HT-29 (cell line): ENCODE measurements around the gene GRIN2A. TPM values are rescaled to one million over a fixed set of nuclear protein-coding genes. Genes with fewer than 3 reads are reported as not detected.

ENCODE experiments used
- DNase-seq: peaks from one replicate; pipeline ENCODE4 v3.0.0-alpha.2; 2015; ENCODE audit warnings: low spot score
- total RNA-seq: library from RNA; depleted of rRNA; stranded (reverse); fragments of >200 nt; shearing (Covaris generic); gene quantifications from 2 replicates; pipeline ENCODE4 v1.2.3, GENCODE V29; 2014

GRIN2A gene
- total RNA-seq, 1 experiment from 2014 or later, result not detected

GRCh38 chr16:9969580-9969979 is 212.6 kb downstream of the GRIN2A start:
- no peak for DNase-seq

DNA sequence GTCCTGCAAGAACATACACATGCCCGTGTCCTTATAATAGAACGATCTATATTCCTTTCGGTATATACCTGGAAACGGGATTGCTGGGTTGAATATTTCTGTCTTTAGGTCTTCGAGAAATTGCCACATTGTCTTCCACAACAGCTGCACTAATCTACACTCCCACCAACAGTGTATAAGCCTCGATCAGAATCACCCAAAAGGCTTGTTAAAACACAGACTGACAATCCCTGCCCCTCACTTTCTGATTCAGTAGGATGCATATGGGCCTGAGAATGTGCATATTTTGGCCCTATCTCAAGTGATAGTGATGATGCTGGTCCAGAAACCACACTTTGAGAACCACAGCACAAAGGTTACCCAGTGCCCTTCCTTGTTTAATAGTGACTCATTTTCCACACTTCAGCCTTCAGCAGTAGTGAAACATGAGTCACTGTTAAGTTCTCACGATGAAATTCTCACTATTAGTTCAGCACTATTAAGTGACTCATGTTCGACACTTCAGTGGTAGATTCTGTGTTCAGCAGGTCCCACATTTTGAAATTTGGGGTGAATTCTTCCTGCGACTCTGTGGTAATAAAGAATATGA is 215.6 kb downstream of the GRIN2A start:
- no peak for DNase-seq

DNA sequence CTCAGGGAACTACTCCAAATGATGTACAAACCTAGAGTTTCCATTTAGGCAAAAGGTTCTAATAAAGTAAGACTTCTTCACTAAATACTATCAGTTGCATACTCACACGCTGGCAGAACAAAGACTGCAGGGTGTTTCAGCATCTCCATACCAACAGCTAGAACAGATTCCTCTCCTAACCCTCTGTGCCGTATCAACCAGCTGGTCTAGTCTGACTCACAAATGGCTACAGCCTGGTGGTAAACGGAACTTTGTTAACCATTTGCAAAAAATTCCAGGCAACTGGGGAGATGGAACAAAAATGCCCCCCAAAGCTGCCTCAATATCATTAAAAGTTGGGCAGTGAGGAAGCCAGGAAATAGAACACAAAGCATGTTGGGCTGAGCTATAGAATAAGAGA is 217.1 kb downstream of the GRIN2A start:
- no peak for DNase-seq

- no peak for DNase-seq
These were observed 217.8 kb downstream of the GRIN2A start for GRCh38 chr16:9964426-9964825.

- no peak for DNase-seq
These were observed 224.8 kb downstream of the GRIN2A start for GRCh38 chr16:9957433-9957832.

GRCh38 chr16:9957002-9957401 is 225.2 kb downstream of the GRIN2A start:
- DNase-seq, result no peak

- no peak for DNase-seq
These were observed 226.6 kb downstream of the GRIN2A start for GRCh38 chr16:9955677-9956076.

GRCh38 chr16:9953908-9954570 is 228.2 kb downstream of the GRIN2A start:
- no peak for DNase-seq

GRCh38 chr16:9950658-9951057 is 231.6 kb downstream of the GRIN2A start:
- no peak for DNase-seq

DNA sequence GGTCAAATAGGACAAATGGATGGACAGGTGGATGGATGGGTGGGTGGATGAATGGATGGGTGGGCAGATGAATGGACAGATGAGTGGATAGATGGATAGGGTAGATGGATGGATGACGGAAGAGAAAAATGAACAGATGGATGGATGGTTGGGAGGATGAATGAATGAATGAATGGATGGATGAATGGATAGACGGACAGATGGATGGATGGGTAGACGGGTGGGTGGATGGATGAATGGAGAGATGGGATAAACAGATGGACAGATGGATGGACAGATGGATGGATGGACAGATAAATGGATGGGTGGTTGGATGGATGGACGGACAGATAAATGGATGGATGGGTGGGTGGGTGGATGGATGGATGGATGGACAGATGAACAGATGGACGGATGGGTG is 232.8 kb downstream of the GRIN2A start:
- no peak for DNase-seq

DNA sequence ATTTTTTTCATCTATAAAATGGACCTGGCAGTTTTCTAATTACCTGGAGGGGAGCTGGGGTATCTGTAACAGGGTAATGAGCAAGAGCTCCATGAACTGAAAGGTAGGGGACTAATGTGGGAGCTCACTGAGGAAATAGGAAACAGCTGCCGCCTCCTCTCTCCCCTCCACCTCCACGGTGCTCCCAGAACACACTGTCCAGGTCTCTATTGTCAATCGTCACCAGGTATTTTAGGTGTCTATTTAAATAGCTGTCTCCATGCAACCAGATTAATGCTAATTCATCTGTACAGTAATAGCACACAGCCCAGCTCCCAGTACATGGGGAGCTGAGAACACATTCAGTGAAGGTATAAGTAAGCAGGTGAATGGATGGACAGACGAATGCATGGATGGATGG is 233.3 kb downstream of the GRIN2A start:
- DNase-seq, result no peak

DNA sequence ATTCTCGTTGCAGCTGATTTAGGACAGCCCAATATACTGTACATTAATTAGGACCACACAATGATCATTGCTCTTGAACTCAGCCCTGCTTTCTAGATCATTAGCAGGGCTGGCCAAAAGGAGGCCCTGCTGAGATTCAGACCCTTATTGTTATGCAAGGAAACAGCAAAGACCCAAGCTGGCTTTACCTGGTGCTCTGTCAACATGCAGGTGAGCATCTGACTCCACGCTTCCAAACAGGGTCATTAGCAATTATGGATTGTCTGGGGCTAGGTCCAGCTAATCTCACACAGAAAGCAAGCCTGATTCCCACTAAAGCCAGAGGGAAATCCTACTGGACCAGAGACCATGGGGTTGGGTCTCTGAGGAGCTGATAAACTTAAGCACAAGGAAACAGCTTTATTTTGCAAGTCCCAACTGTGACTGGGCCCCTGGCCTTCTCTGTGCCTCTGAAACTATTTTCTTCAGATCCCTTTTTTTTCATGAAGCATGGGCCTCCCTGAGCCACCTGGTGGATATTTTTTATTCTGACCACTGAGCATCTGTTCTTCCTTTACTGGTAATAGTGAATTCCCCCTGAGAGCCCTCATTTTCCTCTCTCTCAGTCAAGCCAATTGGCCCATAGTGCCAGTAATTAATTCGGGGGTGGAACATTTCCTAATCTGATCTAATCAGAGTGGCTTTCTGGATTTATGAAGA is 236.1 kb downstream of the GRIN2A start:
- DNase-seq, result peak; percentile 8

GRCh38 chr16:9943121-9943520 is 239.1 kb downstream of the GRIN2A start:
- no peak for DNase-seq

- DNase-seq, result no peak
These were observed 241.0 kb downstream of the GRIN2A start for GRCh38 chr16:9941245-9941644.

- no peak for DNase-seq
These were observed 247.3 kb downstream of the GRIN2A start for GRCh38 chr16:9934723-9935508.

- DNase-seq, result no peak
These were observed 249.1 kb downstream of the GRIN2A start for GRCh38 chr16:9932919-9933653.

GRCh38 chr16:9932000-9932399 is 250.2 kb downstream of the GRIN2A start:
- DNase-seq, result no peak

- no peak for DNase-seq
These were observed 252.4 kb downstream of the GRIN2A start for GRCh38 chr16:9929836-9930235.

DNA sequence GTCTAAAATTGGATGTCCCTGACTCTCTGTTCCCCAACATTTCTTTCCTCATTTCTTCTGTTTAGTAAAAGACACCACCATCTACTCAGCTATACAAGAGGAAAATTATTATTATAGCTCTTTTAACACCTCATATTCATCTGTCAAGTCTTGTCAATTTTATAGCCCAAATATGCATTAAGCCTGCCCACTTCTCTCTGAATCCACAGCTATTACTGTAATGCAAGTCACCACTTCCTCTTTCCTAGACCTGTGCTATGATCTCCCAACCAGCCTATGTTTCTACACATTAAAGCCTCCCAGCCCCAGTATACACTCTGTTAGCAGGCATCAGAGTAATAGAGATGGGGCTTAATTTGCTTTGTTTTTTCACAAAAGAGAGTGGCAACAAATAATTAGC is 252.9 kb downstream of the GRIN2A start:
- DNase-seq, result no peak

DNA sequence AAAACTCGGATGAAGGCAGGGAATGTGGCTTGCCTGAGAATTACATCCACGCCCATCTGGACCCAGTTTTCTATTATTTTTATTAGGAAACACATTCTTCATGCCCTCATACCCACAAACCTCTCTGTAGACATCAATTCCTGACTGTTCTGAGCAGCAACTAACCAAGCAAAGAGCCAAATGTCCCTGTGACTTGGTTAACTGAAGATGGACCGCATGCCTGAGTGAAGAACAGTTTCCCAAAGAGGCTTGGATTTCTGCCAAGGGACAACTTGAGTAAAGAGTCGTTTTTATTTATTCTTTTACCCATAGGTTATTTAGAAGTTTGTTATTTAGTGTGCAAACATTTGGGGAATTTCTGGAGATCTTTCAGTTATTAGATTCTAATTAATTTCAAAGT is 259.8 kb downstream of the GRIN2A start:
- DNase-seq, result no peak

- no peak for DNase-seq
These were observed 260.2 kb downstream of the GRIN2A start for GRCh38 chr16:9921997-9922396.

DNA sequence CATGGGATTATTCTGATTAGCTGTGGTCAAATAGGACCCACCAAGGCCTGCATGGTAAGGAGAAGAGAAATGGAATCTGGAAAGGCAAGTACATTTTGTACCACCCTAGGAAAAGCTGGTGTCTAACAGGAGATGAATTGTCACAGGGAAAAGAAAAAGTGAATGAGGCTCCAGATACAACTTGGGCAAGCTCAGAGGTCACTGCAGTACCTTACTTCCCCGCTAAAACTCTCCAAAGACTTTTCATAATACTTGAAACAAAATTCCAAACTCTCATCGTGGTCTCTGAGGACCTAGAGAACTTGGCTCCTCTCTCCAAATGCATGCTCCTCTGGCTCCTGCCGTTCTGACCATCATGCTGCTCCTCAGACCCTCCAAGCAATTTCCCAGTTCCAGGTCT is 262.8 kb downstream of the GRIN2A start:
- DNase-seq, result no peak
